Tibial nerve (tissue), 4 donors: ENCODE data around the gene FBN1. TPM values are rescaled to one million over a fixed set of nuclear protein-coding genes. Genes with fewer than 3 reads are reported as not detected.

ENCODE experiments used
- DNase-seq, 2 donors: peaks; one replicate each; pipeline ENCODE4 v3.0.0-alpha.2; 2019; ENCODE audit warnings: low spot score in 2 of 2
- H3K27ac ChIP-seq, 4 donors: fragments of 200-600 bp; sonication (generic) in 3 of 4; one replicate each; pipeline ENCODE4 v1.5.1; 2017 to 2019; ENCODE audit warnings: mild to moderate bottlenecking in 1 of 4
- H3K27me3 ChIP-seq, 2 donors: fragments of 200-600 bp; sonication (generic) in 1 of 2; one replicate each; pipeline versions ENCODE4 v1.5.1 to v1.6.0; 2017 to 2019
- H3K36me3 ChIP-seq, 3 donors: fragments of 200-600 bp; sonication (generic); one replicate each; pipeline ENCODE4 v1.5.1; 2018 to 2019
- H3K4me1 ChIP-seq, 4 donors: fragments of 200-600 bp; sonication (generic) in 3 of 4; one replicate each; pipeline ENCODE4 v1.5.1; 2017 to 2019
- H3K4me3 ChIP-seq, 4 donors: fragments of 200-600 bp; sonication (generic) in 3 of 4; one replicate each; pipeline ENCODE4 v1.5.1; 2017 to 2019; ENCODE audit warnings: mild to moderate bottlenecking in 1 of 4, moderate library complexity in 1 of 4
- H3K9me3 ChIP-seq, 4 donors: fragments of 200-600 bp; sonication (generic) in 3 of 4; one replicate each; pipeline ENCODE4 v1.5.1; 2017 to 2019
- EP300 ChIP-seq, 2 donors: sonication (generic); formaldehyde crosslinking; IDR thresholded peaks; one replicate each; pipeline ENCODE4 v1.6.1; 2017; ENCODE audit warnings: antibody characterized with exemption in 2 of 2, mild to moderate bottlenecking in 1 of 2
- POLR2A ChIP-seq, 2 donors: fragments of 450-650 bp; IDR thresholded peaks; one replicate each; pipeline ENCODE4 v1.6.1; 2017; ENCODE audit warnings: antibody characterized with exemption in 2 of 2, mild to moderate bottlenecking in 2 of 2, moderate library complexity in 2 of 2
- WGBS, 2 donors: methylation state at CpG; one replicate each; pipeline ENCODE4 v1.1.5; 2018; 5-methylcytosine and 5-hydroxymethylcytosine counted together
- total RNA-seq, 4 donors: library from RNA; depleted of rRNA; stranded (reverse); fragments of >200 nt; gene quantifications; one replicate each; pipeline ENCODE4 v1.1.0, GENCODE V29; 2016
- TF ChIP-seq, protein P1 (sequence below), 5 experiments: fragments of 200-600 bp in 3 of 5; fragments of 450-650 bp in 2 of 5; sonication (generic) in 3 of 5; IDR thresholded peaks; one replicate each; pipeline ENCODE4 v1.5.1; 2016 to 2019; ENCODE audit warnings: antibody characterized with exemption in 5 of 5, mild to moderate bottlenecking in 3 of 5, moderate library complexity in 2 of 5

The FBN1 gene
- total RNA-seq, 4 donors from 2014 or later: 144 to 293 (median 234) TPM

DNA sequence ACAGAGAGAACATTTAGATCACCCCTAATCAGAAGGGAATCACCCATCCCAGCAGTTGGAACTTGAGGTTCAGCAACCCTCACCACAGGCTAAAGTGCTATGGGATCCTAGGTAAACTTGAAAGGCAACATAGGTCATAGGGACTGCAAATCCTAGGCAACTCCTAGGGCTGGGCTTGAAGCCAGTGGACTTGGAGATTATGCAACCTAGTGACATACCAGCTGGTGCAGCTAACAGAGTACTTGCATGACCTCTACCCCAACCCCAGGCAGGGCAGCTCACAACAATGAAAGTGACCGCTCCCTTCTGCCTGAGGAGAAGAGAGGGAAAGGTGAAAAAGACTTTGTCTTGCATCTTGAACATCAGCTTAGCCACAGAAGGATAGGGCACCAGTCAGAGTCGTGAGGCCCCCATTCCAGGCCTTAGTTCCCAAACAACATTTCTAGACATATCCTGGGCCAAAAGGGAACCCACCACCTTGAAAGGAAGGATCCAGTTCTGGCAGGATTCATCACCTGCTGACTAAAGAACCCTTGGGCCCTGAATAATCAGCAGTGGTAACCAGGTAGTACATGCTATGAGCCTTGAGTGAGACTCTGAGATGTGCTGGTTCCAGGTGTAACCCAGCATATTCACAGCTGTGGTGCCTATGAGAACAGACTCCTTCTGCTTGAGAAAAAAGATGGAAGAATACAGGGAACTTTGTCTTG is 37.6 kb upstream of the FBN1 start:
- no peak overlapping the region for H3K27ac ChIP-seq
- H3K9me3 ChIP-seq: peaks cover 0 to 3% (median 0%) of the 10 kb centered on the region in 4 donors
- WGBS, 2 donors: 88 to 97% methylated on average over 2 of the region's 2 CpGs
- no peaks in the 10 kb centered on the region for H3K27me3 ChIP-seq
- DNase-seq: peak; percentile 46 to 66
- no peaks in the 10 kb centered on the region for H3K36me3 ChIP-seq
- H3K4me1 ChIP-seq: no peaks in the 10 kb centered on the region
- H3K4me3 ChIP-seq: no peak overlapping the region
- TF ChIP-seq, protein P1, sequence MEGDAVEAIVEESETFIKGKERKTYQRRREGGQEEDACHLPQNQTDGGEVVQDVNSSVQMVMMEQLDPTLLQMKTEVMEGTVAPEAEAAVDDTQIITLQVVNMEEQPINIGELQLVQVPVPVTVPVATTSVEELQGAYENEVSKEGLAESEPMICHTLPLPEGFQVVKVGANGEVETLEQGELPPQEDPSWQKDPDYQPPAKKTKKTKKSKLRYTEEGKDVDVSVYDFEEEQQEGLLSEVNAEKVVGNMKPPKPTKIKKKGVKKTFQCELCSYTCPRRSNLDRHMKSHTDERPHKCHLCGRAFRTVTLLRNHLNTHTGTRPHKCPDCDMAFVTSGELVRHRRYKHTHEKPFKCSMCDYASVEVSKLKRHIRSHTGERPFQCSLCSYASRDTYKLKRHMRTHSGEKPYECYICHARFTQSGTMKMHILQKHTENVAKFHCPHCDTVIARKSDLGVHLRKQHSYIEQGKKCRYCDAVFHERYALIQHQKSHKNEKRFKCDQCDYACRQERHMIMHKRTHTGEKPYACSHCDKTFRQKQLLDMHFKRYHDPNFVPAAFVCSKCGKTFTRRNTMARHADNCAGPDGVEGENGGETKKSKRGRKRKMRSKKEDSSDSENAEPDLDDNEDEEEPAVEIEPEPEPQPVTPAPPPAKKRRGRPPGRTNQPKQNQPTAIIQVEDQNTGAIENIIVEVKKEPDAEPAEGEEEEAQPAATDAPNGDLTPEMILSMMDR (IDR thresholded peaks at IDR 0.05): no peak
- TF ChIP-seq EP300 (IDR thresholded peaks at IDR 0.05): peak in 1 of 2 donors; percentile 14

DNA sequence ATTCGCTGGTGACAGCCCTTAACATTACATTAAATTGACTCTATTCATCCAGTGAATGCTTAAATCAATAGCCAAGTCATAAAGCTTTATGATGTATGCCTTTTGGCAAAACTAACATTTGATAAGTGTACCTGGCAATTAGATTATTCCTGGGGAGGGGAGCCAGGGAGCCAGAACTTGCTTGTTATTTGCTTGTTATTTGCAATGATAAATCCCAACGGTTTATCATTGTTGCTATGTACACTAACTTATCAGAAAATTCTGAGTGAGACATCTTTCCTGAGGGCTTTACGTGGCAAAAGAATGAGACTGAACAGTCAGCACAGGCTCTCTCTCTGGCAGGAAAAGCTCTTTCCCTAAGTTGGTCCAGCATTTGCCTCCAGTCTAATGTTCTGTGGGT is 35.8 kb upstream of the FBN1 start:
- H3K9me3 ChIP-seq: no peaks in the 10 kb centered on the region

DNA sequence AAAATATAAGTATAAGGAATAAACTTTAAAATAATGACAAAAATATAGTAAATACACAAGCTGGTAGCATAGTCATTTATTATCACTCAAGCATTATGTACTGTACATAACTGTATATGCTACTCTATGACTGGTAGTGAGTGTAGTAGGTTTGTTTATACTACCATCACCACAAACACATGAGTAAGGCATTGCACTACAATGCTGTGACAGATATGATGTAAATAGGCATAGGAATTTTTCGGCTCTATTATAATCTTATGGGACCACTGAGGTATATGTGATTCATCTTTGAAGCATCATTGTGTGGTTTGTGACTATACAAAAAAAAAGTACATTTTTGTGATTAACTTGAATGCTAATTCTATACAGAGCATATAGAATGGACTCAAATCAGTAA is 35.3 kb upstream of the FBN1 start:
- DNase-seq: no peak
- 77 to 85% methylated on average over 1 of the region's 1 CpG for WGBS, 2 donors
- no peaks in the 10 kb centered on the region for H3K36me3 ChIP-seq
- H3K4me3 ChIP-seq: no peak overlapping the region
- no peaks in the 10 kb centered on the region for H3K4me1 ChIP-seq
- no peak overlapping the region for H3K27ac ChIP-seq
- TF ChIP-seq POLR2A (IDR thresholded peaks at IDR 0.05): no peak
- TF ChIP-seq EP300 (IDR thresholded peaks at IDR 0.05): no peak
- TF ChIP-seq, protein P1 (IDR thresholded peaks at IDR 0.05): no peak
- H3K9me3 ChIP-seq: no peaks in the 10 kb centered on the region
- H3K27me3 ChIP-seq: no peaks in the 10 kb centered on the region

More for the DNA sequence above, 35.8 kb upstream of the FBN1 start:
- Histone ChIP-seq H3K27ac (no peak overlapping the region), H3K27me3 (no peaks in the 10 kb centered on the region), H3K4me1 (no peaks in the 10 kb centered on the region), H3K4me3 (no peak overlapping the region), H3K36me3 (no peaks in the 10 kb centered on the region)
- WGBS, 2 donors: 89% methylated on average over 3 of the region's 3 CpGs
- no peak for DNase-seq
- TF ChIP-seq, protein P1 (IDR thresholded peaks at IDR 0.05): no peak
- no peak for TF ChIP-seq EP300 (IDR thresholded peaks at IDR 0.05)

DNA sequence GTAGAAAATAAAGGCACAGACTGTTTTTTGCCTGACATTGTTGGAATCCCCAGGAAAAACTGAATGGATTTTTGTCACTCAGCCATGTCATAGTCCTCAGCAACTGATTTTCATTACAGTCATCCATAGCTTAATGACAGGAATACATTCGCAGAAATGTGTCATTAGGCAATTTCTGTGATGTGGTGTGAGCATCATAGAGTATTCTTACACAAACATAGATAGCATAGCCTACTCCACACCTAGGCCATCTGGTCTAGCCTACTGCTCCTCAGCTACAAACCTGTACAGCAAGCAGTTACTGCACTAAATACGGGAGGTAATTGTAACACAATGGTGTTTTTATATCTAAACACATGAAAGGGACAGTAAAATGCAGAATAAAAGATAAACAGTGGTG is 34.4 kb upstream of the FBN1 start:
- WGBS, 2 donors: 62 to 66% methylated on average over 2 of the region's 2 CpGs
- TF ChIP-seq, protein P1 (IDR thresholded peaks at IDR 0.05): no peak
- no peak for TF ChIP-seq POLR2A (IDR thresholded peaks at IDR 0.05)
- no peak for TF ChIP-seq EP300 (IDR thresholded peaks at IDR 0.05)
- no peak for DNase-seq
- H3K27me3 ChIP-seq: no peaks in the 10 kb centered on the region
- no peaks in the 10 kb centered on the region for H3K4me1 ChIP-seq
- H3K27ac ChIP-seq: no peak overlapping the region
- H3K4me3 ChIP-seq: no peak overlapping the region
- H3K36me3 ChIP-seq: no peaks in the 10 kb centered on the region
- no peaks in the 10 kb centered on the region for H3K9me3 ChIP-seq

DNA sequence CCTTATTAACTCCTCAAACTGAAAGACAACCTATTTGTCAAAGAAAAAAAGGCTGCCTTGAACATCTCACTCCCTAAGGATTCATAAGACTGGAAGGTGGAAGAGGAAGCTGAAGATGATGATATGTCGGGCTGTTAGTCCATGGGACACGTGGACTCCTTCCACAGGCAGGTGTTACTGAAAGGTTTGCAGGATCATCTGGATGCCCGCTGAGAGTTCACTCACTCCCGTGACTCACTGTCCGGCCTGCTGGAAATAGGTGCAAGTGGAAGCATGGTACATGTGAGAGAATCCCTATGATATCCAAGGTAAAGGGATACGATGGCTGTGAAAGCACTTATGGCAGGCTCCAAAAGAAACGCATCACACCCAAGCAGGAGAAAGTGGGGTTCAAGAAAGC is 33.3 kb upstream of the FBN1 start:
- WGBS, 2 donors: 93 to 94% methylated on average over 7 of the region's 7 CpGs
- TF ChIP-seq EP300 (IDR thresholded peaks at IDR 0.05) (no peak), POLR2A (IDR thresholded peaks at IDR 0.05) (no peak)
- TF ChIP-seq, protein P1 (IDR thresholded peaks at IDR 0.05): no peak
- H3K4me1 ChIP-seq: no peaks in the 10 kb centered on the region

More for the DNA sequence above, 33.3 kb upstream of the FBN1 start:
- Histone ChIP-seq H3K4me3 (no peak overlapping the region), H3K27ac (no peak overlapping the region), H3K9me3 (no peaks in the 10 kb centered on the region), H3K36me3 (no peaks in the 10 kb centered on the region), H3K27me3 (no peaks in the 10 kb centered on the region)
- no peak for DNase-seq
